Measurements from ENCODE around the gene FRYL. TPM values are rescaled to one million over a fixed set of nuclear protein-coding genes. Genes with fewer than 3 reads are reported as not detected.
"Not testable (repeated sequence)": the region's sequence is repeated elsewhere in the genome, so short reads cannot be mapped to it uniquely, and the experiment has no call there.

The FRYL gene
- total RNA-seq, 1 experiment from 2014 or later = 43.5 TPM

DNA sequence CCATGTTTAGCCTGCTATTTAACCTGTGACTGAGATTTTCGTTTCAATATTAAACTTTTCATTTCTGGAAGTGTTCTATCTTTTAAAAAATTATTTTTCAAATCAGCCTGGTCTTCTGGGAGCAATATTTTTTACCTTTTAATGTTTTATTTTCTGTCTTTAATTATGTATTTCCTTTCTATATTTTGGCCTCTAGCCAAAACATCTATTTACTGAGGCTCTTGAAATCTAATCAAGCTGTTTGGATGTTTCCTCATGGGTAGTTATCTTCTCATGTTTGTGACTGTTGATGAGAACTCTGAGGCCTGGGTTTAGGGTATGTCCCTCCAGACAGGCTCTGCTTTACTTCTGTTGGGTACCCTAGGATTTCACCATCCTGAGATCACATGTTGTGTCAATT lies 307.3 kb downstream of the FRYL start:
- no peak for DNase-seq (ENCODE audit: low read depth, low spot score)
- in situ Hi-C loops (cut with HindIII; ENCODE audit: low pct_unique_long_range_greater_than_20kb, low sequenced_read_pairs) = no loop called here

DNA sequence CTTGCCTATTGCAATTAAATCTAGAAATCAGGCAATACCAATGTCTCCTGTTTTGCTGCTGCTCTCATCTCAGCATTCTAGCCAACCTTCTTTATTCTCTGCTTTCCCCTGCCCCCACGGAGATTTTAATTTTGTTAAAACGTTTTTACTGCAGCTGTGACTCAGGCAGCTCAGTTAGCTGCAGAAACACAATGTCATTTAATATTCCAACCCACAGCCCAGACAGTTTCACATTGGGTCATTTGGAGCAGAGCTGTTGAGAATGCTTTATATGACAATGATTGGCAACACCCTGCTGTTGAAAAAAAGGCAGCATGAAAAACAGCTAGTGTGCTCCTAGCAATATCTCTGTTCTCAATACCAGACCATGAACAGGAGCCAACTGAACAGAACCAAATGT lies 309.5 kb downstream of the FRYL start:
- in situ Hi-C loops (cut with HindIII; ENCODE audit: low pct_unique_long_range_greater_than_20kb, low sequenced_read_pairs) = no loop called here
- DNase-seq (ENCODE audit: low read depth, low spot score) = no peak

DNA sequence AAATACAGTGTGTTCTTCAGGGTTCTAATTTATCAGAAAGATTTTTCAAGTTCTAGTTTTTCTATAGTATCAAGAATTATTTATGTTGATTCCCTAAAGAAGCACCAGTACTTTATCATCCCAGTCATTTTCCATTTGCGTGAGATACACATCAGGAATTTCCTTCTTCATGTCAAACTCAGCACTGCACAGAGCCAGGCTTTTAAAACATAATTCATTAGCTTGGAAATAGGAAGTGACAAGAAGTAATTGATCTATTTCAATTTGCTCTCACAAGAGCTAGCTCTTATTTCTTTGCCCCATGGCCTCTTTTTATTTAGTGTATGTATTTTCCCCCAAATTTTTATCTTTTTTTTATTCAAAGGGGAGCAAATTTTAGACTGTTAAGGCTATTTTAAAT lies 309.9 kb downstream of the FRYL start:
- in situ Hi-C loops (cut with HindIII; ENCODE audit: low pct_unique_long_range_greater_than_20kb, low sequenced_read_pairs) = no loop called here

DNA sequence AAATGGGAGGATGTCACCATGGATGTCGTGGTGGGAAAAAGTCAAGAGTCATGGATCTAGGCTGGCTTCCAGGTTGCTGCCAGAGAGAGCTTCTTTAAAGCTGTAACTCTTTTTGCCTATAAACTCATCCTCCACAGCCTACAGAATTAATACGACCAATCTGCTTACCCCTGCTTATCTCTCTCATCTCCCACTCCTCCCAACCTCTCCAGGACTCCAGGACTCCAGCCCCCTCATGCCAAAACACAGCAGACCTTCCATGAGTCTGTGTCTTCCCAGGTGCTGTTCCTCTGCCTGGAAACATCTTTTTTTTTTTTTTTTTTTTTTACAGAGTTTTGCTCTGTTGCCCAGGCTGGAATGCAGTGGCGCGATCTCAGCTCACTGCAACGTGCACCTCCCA lies 312.2 kb downstream of the FRYL start:
- in situ Hi-C loops (cut with HindIII; ENCODE audit: low pct_unique_long_range_greater_than_20kb, low sequenced_read_pairs) = no loop called here
- no peak for DNase-seq (ENCODE audit: low read depth, low spot score)

More for the DNA sequence above, 309.9 kb downstream of the FRYL start:
- no peak for DNase-seq (ENCODE audit: low read depth, low spot score)

DNA sequence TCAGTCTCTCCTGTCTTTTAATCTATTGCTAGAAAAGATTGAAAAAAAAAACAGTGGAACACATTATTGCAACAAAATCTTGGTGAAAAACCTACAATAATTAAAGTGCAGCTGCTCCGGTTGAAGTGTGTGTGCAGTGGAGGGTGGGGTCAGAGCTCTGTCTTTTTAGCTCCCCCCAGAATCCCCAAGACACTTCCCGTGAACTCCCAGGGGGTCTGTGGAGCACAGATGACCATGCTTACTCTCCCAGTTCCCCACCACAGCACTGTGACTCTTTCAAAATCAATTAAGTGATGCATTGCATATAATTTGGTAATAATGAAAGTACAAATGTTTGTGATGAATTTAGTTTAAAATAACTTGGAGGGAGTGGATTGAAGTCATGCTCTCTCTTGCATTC lies 312.6 kb downstream of the FRYL start:
- in situ Hi-C loops (cut with HindIII; ENCODE audit: low pct_unique_long_range_greater_than_20kb, low sequenced_read_pairs) = no loop called here
- no peak for DNase-seq (ENCODE audit: low read depth, low spot score)

DNA sequence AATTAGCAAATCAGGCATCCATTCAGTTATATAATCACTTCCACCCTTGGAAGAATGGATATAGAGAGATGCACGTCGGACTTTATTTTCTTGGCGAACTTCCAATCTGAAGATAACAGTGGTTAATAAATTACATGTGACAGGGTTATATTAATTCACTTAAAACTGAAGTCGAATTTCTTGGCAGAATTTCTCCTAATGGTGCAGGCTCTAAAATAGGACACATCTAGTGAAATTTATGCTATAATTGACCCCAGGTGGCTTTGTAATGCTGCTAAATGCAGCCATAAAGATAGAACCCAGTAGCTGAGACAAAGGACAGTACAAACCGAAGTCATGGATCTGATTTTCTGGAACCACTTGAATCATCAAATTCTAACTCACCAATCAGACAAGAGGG lies 317.7 kb downstream of the FRYL start:
- DNase-seq (ENCODE audit: low read depth, low spot score) = no peak
- in situ Hi-C loops (cut with HindIII; ENCODE audit: low pct_unique_long_range_greater_than_20kb, low sequenced_read_pairs) = no loop called here

DNA sequence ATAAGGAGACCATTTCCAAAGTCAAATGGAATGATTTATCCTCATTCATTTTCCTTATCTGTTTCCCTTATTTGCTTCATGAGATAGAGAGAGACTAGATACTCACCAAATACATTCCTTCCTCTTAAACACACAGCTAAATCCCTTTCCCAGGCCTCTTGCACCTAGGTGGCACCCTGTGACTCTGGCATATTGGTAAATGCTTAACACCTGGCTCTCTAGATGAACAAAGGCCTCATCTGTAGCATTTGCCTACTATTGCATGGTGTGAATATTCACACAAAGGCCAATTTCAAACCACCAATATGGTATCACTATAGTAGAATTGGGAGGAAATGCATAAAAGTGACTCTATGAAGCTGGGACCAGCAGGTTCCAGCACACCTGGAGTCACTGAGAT lies 319.1 kb downstream of the FRYL start:
- in situ Hi-C loops (cut with HindIII; ENCODE audit: low pct_unique_long_range_greater_than_20kb, low sequenced_read_pairs) = no loop called here
- DNase-seq (ENCODE audit: low read depth, low spot score) = no peak

DNA sequence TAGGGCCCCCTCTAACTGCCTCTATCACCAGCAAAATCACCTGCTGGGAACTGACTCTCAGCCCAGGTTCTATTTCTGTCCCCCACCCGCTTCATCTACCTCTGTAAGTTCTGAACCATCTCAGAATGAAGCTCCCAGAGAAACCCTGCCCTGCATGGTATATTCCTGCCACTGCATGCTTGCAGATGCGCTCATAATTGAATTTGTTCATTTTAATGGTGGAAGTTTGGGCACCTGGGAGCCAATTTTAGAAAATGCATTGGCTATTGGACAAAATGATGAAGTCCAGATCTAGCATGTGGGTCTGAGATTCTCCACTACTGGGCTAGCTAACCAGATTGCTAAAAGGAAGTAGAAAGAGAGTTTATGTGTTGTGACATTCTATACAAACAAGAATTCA lies 325.5 kb downstream of the FRYL start:
- DNase-seq (ENCODE audit: low read depth, low spot score) = no peak
- in situ Hi-C loops (cut with HindIII; ENCODE audit: low pct_unique_long_range_greater_than_20kb, low sequenced_read_pairs) = no loop called here

DNA sequence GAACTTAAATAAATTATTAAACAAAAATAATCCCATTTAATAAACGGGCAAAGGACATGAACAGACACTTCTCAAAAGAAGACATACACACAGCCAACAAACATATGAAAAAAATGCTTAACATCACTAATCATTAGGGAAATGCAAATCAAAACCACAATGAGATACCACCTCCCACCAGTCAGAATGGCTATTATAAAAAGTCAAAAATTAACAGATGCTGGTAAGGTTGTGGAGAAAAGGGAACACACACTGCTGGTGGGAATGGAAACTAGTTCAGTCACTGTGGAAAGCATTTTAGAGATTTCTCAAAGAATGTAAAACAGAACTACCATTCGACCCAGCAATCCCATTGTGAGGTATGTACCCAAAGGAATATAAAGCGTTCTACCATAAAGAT lies 328.4 kb downstream of the FRYL start:
- DNase-seq (ENCODE audit: low read depth, low spot score); in situ Hi-C loops (cut with HindIII; ENCODE audit: low pct_unique_long_range_greater_than_20kb, low sequenced_read_pairs): not testable (repeated sequence)

DNA sequence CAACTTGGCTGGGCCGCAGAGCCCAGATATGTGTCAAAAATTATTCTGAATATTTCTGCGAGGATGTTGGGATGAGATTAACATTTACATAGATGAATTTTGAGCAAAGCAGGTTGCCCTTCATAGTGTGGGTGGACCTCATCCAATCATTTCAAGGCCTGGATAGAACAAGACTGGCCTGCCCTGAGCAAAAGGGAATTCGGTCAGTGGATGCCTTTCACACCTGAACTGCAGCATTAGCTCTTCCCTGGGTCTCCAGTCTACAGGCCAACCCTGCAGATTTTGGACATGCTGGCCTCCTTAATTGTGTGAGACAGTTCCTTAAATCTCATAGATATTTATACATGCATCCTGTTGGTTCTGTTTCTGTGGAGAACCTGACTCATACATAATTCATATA lies 329.3 kb downstream of the FRYL start:
- DNase-seq (ENCODE audit: low read depth, low spot score) = no peak
- in situ Hi-C loops (cut with HindIII; ENCODE audit: low pct_unique_long_range_greater_than_20kb, low sequenced_read_pairs) = no loop called here

DNA sequence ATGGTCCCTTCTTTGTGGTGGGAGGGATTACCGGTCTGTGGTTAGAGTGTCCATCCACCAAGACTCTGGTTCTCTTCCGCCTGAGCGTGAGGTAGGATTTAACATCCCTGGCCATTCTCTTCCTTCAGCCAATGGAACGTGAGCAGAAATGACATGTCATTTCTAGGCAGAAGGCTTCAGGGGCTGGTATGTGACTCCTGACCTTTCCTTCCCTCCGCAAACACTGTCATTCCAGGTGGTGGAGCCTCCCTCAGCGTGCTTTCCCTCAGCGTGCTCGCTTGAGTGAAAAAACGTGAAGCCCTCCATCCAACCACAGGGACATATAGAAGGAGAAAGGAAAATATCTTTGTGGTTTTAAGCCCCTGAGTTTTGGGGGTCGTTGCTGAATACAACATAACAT lies 330.9 kb downstream of the FRYL start:
- no peak for DNase-seq (ENCODE audit: low read depth, low spot score)
- in situ Hi-C loops (cut with HindIII; ENCODE audit: low pct_unique_long_range_greater_than_20kb, low sequenced_read_pairs) = no loop called here

Small RNA genes within 50 kb of the gene (small RNA-seq; reads per million reads assigned to genes)
- 0.37 to 8.3 reads per million in 2 experiments for gene RNU5E-3P

Other genes starting within 250 kb of the FRYL start
- 221 and 225 TPM in 2 replicates for gene OCIAD1, start 50.8 kb upstream of the FRYL start, total RNA-seq (2014; rRNA removed; shearing (Covaris generic))
- 3.2 and 4.9 TPM in 2 replicates for gene OCIAD2, start 126.5 kb upstream of the FRYL start, total RNA-seq (2014; rRNA removed; shearing (Covaris generic))
- not detected in 2 replicates for gene CWH43, start 206.0 kb upstream of the FRYL start, total RNA-seq (2014; rRNA removed; shearing (Covaris generic))